Measurements from ENCODE around the gene CNEP1R1.
"Not testable (repeated sequence)": the region's sequence is repeated elsewhere in the genome, so short reads cannot be mapped to it uniquely, and the experiment has no call there.

Gene CNEP1R1

DNA sequence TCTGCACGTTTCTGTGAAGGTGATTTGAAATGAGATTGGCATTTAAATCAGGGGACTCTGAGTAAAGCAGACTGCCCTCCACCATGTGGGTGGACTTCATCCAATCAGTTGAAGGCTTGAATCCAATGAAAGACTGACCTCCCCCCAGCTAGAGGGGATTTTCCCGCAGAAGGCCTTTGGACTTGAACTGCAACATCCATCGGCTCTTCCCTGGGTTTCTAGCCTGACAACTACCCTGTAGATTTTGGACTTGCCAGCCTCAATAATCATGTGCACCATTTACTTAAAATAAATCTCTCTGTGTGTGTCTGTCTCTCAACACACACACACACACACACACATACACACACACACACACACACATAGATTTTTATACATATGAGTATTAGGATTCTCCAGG is 23.9 kb upstream of the CNEP1R1 start:
- TF ChIP-seq JUND (IDR thresholded peaks at IDR 0.05; ENCODE audit: low read depth) = no peak
- DNase-seq (ENCODE audit: low read depth in 1 of 2, low spot score in 1 of 2) = no peak
- in situ Hi-C loops (cut with HindIII; ENCODE audit: low pct_unique_long_range_greater_than_20kb, low sequenced_read_pairs) = no loop called here

DNA sequence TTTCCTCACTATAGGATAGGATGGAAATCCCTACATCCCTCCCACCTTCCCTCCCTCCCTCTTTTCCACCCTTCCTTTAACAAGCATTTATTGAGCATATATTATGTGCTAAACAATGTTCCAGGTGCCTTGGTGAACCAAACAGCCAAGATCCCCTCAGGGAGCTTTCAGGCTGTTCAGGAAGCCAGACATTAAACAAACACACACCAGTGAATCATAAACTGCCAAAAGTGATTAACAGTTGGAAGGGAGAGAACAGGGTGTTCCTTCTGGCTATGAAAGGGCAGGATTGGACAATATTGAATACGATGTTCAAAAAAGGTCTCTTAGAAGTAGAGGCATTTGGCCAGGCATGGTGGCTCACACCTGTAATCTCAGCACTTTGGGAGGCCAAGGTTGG is 22.8 kb upstream of the CNEP1R1 start:
- no peak for TF ChIP-seq JUND (IDR thresholded peaks at IDR 0.05; ENCODE audit: low read depth)
- peak in 1 of 2 experiments; percentile 10 for DNase-seq (ENCODE audit: low read depth in 1 of 2, low spot score in 1 of 2)
- in situ Hi-C loops (cut with HindIII; ENCODE audit: low pct_unique_long_range_greater_than_20kb, low sequenced_read_pairs) = no loop called here

DNA sequence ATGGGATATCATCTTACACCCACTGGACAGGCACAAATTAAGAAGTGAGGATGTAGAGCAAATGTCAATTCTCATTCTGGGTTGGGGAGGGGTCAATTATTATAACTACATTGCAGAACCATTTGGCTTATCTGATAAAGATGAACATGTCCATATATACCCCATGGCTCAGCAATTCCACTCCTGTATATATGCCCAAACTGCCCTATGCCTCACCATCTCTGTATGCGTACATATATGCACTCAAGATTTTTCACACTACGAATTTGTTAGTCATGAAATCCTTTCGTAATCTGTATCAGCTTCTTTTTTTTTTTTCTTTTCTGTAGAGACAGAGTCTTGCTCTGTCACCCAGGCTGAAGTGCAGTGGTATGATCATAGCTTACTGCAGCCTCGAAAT is 20.8 kb upstream of the CNEP1R1 start:
- in situ Hi-C loops (cut with HindIII; ENCODE audit: low pct_unique_long_range_greater_than_20kb, low sequenced_read_pairs) = no loop called here
- no peak for DNase-seq (ENCODE audit: low read depth in 1 of 2, low spot score in 1 of 2)
- TF ChIP-seq JUND (IDR thresholded peaks at IDR 0.05; ENCODE audit: low read depth) = no peak

DNA sequence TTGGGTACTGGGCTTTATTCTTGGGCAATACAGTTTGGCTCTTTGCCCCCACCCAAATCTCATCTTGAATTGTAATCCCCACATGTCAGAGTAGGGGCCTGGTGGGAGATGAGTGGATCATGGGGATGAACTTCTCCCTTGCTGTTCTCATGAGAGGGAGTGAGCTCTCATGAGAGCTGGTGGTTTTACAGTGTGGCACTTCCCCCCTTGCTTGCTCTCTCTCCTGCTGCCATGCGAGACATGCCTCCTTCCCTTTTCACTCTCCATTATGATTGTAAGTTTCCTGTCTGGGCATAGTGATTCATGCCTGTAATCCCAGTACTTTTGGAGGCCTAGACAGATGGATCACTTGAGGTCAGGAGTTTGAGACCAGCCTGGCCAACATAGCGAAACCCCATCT is 18.1 kb upstream of the CNEP1R1 start:
- DNase-seq (ENCODE audit: low read depth in 1 of 2, low spot score in 1 of 2) = no peak
- in situ Hi-C loops (cut with HindIII; ENCODE audit: low pct_unique_long_range_greater_than_20kb, low sequenced_read_pairs) = no loop called here
- no peak for TF ChIP-seq JUND (IDR thresholded peaks at IDR 0.05; ENCODE audit: low read depth)

DNA sequence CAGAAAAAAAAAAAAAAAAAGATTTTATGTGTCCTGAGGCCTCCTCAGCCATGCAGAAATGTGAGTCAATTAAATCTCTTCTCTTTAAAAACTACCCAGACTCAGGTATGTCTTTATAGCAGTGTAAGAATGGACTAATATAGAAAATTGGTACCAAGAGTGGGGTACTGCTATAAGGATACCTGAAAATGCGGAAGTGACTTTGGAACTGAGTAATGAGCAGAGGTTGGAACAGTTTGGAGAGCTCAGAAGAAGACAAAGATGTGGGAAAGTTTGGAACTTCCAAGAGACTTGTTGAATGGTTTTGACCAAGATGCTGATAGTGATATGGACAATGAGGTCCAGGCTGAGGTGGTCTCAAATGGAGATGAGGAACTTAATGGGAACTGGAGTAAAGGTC is 17.3 kb upstream of the CNEP1R1 start:
- in situ Hi-C loops (cut with HindIII; ENCODE audit: low pct_unique_long_range_greater_than_20kb, low sequenced_read_pairs) = no loop called here
- DNase-seq (ENCODE audit: low read depth in 1 of 2, low spot score in 1 of 2) = no peak
- TF ChIP-seq JUND (IDR thresholded peaks at IDR 0.05; ENCODE audit: low read depth) = no peak

DNA sequence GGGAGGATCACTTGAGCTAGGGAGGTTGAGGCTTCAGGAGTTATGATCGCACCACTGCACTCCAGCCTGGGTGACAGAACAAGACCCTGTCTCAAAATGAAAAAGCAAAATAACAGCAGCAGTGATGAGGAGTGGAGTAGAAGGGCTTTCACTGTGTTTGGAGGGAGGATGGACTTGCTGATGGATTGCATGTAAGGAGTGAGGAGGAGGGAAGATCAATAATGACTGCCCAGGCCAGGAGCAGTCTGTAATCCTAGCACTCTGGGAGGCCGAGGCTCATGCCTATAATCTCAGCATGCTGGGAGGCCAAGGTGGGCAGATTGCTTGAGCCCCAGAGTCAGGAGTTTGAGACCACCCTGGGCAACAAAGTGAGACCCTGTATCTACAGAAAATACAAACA is 14.8 kb upstream of the CNEP1R1 start:
- in situ Hi-C loops (cut with HindIII; ENCODE audit: low pct_unique_long_range_greater_than_20kb, low sequenced_read_pairs) = no loop called here
- DNase-seq (ENCODE audit: low read depth in 1 of 2, low spot score in 1 of 2) = no peak
- TF ChIP-seq JUND (IDR thresholded peaks at IDR 0.05; ENCODE audit: low read depth) = no peak

DNA sequence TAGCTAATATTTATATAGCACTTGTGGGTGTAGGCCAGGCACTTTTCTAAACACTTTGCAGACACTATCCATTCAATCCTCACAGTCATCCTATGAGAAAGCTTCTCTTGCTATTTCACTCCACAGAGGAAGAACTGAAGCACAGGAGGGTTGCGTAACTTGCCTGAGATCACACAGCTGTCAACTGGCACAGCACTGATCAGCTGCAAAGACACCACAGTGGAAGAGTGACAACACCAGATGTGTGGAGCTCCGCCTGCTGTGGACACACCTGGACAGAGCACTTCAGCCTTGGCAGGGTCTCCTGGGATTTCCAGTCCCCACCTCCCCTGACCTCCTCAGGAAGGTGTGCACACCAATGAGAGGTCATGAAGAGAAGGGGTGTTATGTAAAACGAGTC is 13.3 kb upstream of the CNEP1R1 start:
- TF ChIP-seq JUND (IDR thresholded peaks at IDR 0.05; ENCODE audit: low read depth) = no peak
- in situ Hi-C loops (cut with HindIII; ENCODE audit: low pct_unique_long_range_greater_than_20kb, low sequenced_read_pairs) = no loop called here
- DNase-seq (ENCODE audit: low read depth in 1 of 2, low spot score in 1 of 2) = no peak

DNA sequence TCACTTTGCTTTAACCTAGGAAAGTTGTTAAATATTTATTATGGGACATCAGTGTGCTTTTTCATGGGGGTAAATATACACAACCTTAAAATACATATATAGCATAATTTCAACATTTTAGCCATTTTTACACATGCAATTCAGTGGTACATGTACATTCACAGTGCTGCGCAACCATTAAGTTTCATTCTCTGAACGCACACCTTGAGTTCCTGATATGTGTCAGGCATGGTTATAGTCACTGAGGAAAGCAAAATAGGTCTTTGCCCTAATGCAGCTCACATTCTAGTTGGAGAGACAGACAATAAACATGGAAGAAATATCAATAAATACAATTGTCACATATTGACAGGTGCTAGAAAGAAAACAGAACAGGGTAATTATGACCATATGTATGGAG is 12.8 kb upstream of the CNEP1R1 start:
- no peak for DNase-seq (ENCODE audit: low read depth in 1 of 2, low spot score in 1 of 2)
- no peak for TF ChIP-seq JUND (IDR thresholded peaks at IDR 0.05; ENCODE audit: low read depth)
- in situ Hi-C loops (cut with HindIII; ENCODE audit: low pct_unique_long_range_greater_than_20kb, low sequenced_read_pairs) = no loop called here

DNA sequence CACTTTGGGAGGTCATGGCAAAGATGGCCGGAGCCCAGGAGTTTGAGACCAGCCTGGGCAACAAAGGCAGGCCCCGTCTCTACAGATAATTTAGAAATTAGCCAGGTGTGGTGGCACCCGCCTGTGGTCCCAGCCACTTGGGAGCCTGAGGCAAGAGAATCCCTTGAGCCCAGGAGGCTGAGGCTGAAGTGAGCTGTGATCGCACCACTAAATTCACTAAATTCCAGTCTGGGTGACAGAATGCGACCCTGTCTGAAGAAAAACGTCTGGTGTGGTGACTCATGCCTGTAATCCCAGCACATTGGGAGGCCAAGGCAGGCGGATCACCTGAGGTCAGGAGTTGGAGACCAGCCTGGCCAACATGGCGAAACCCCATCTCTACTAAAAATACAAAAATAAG is 10.8 kb upstream of the CNEP1R1 start:
- DNase-seq (ENCODE audit: low read depth in 1 of 2, low spot score in 1 of 2); in situ Hi-C loops (cut with HindIII; ENCODE audit: low pct_unique_long_range_greater_than_20kb, low sequenced_read_pairs): not testable (repeated sequence)

DNA sequence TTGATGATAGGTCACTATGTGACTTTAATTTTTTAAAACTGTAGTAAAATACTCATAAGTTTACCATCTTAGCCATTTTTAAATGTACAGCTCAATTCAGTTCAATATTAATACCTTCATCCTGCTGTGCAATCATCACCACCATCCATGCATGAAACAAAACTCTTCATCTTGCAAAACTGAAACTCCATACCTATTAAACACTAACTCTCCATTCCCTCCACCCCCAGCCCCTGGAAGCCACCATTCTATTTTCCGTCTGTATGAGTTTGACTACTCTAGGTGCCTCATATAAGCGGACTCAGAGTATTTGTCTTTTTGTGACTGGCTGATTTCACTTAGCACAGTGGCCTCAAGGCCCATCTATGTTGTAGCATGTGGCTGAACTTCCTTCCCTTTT is 9.4 kb upstream of the CNEP1R1 start:
- DNase-seq (ENCODE audit: low read depth in 1 of 2, low spot score in 1 of 2) = no peak
- in situ Hi-C loops (cut with HindIII; ENCODE audit: low pct_unique_long_range_greater_than_20kb, low sequenced_read_pairs) = no loop called here
- TF ChIP-seq JUND (IDR thresholded peaks at IDR 0.05; ENCODE audit: low read depth) = no peak

DNA sequence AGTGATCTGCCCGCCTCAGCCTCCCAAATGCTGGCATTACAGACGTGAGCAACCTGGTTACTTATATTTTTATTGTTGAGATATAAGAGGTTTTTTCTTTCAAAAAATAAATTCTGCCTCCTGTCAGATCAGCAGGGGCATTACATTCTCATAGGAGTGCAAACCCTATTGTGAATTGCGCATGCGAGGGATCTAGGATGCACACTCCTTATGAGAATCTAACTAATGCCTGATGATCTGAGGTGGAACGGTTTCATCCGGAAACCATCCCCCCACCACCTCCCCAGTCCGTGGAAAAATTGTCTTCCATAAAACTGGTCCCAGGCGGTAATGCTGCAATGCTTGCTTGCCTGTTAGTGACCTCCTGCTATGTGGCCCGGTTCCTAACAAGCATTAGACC is 7.5 kb upstream of the CNEP1R1 start:
- in situ Hi-C loops (cut with HindIII; ENCODE audit: low pct_unique_long_range_greater_than_20kb, low sequenced_read_pairs) = no loop called here
- TF ChIP-seq JUND (IDR thresholded peaks at IDR 0.05; ENCODE audit: low read depth) = no peak
- no peak for DNase-seq (ENCODE audit: low read depth in 1 of 2, low spot score in 1 of 2)

DNA sequence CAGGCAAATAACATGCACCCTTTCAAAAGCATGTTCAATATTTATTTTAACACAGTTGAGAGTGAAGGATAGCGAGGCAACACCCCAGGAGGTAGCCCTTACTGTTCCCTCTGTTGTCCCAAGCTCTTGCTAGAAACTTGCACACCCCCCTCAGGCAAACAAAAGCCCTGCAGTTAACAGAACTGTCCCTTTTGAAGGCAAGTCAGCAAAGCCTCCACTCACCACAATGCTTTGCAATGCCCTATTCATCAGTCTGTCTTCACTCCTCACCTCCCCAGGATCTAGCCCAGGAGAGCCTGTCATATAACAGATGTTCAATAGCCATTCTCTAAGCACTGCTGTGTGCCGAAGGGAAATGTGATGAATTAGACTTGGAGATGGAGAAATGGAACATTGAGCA is 3.5 kb upstream of the CNEP1R1 start:
- TF ChIP-seq JUND (IDR thresholded peaks at IDR 0.05; ENCODE audit: low read depth) = no peak
- in situ Hi-C loops (cut with HindIII; ENCODE audit: low pct_unique_long_range_greater_than_20kb, low sequenced_read_pairs) = no loop called here
- peak in 1 of 2 experiments; percentile 27 for DNase-seq (ENCODE audit: low read depth in 1 of 2, low spot score in 1 of 2)

DNA sequence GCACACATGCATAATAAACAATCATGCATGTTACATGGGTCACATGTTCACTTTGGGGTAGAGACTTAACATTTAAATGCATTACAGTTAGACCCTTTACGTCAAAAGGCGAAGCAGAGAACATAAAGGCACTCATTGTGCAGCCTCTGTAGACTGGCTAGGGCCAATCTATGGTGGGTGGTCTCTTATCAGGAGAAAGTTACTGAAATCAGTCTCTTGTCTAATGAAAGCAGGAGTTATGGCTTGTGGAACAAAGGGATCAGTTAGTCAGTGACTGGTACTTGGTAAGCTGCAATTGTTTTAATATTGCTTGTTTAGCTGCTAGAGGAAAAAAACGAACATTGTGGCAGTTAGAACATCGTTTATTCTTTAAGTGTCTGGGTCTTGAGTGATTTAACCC is 1.4 kb upstream of the CNEP1R1 start:
- DNase-seq (ENCODE audit: low read depth in 1 of 2, low spot score in 1 of 2) = no peak
- in situ Hi-C loops (cut with HindIII; ENCODE audit: low pct_unique_long_range_greater_than_20kb, low sequenced_read_pairs) = no loop called here
- TF ChIP-seq JUND (IDR thresholded peaks at IDR 0.05; ENCODE audit: low read depth) = no peak

DNA sequence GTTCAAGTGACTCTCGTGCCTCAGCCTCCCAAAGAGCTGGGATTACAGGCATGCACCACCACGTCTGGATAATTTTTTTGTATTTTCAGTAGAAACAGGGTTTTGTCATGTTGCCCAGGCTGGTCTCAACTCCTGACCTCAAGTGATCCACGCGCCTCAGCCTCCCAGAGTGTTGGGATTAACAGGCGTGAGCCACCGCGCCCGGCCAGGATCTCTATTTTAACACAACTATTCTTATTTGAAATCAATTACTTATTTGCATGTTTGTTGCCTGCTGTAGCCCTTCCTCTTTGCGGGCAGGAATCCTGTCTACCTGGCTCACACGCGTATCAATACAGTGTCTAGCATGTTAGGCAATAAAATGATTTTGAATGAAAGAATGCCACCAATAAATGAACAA is 818 bp upstream of the CNEP1R1 start:
- TF ChIP-seq JUND (IDR thresholded peaks at IDR 0.05; ENCODE audit: low read depth) = no peak
- in situ Hi-C loops (cut with HindIII; ENCODE audit: low pct_unique_long_range_greater_than_20kb, low sequenced_read_pairs) = no loop called here
- DNase-seq (ENCODE audit: low read depth in 1 of 2, low spot score in 1 of 2) = no peak

DNA sequence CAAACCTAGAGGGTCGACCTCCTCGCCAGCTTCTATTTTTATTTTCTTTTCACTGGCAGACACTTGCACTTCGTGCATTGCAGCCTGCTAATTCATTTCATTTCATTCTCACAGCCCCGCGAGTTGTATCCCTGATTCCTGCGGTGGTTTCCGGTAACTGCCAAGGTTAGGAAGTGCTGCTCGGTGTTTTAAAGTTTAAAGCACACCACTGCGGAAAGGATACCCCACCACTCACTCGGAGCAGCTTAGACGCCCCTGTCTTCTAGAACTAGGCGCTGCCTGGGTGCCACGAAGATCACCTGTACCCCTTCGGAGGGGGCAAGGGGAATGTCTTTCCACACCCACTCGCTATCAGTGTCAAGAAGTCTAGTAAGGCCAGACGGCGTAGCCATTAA is 509 bp downstream of the CNEP1R1 start:
- in situ Hi-C loops (cut with HindIII; ENCODE audit: low pct_unique_long_range_greater_than_20kb, low sequenced_read_pairs) = no loop called here
- DNase-seq (ENCODE audit: low read depth in 1 of 2, low spot score in 1 of 2) = peak in 1 of 2 experiments; percentile 12
- no peak for TF ChIP-seq JUND (IDR thresholded peaks at IDR 0.05; ENCODE audit: low read depth)
